PC-3 (cell line): ENCODE results near the gene MOGAT3.

Experiments
- CTCF ChIP-seq: fragments of 300-600 bp; sonication (generic); conservative IDR thresholded peaks from 2 replicates; pipeline ENCODE4 v1.5.1; 2017; ENCODE audit warnings: antibody characterized with exemption, low read depth, mild to moderate bottlenecking, low read length
- EZH2 ChIP-seq: fragments of 300-600 bp; sonication (generic); IDR thresholded peaks from one replicate; pipeline ENCODE4 v1.6.1; 2017; ENCODE audit warnings: antibody characterized with exemption, mild to moderate bottlenecking, low read length; ENCODE audit not compliant: unreplicated experiment
- EZH2phosphoT487 ChIP-seq: fragments of 300-600 bp; sonication (generic); IDR thresholded peaks from 2 replicates; pipeline ENCODE4 v1.6.1; 2018; ENCODE audit warnings: mild to moderate bottlenecking, antibody characterized with exemption, low read length, borderline replicate concordance

- TF ChIP-seq EZH2 (no peak), CTCF (no peak), EZH2phosphoT487 (no peak)
Measured at GRCh38 chr7:101248276-101248675, 47.4 kb upstream of the MOGAT3 start.
